ENCODE results near the gene LRSAM1. TPM values are rescaled to one million over a fixed set of nuclear protein-coding genes. Genes with fewer than 3 reads are reported as not detected.
A peak's percentile ranks its signal among the peaks of the same experiment; 100 is the strongest.

Gene LRSAM1
- total RNA-seq, 1 donor from 2014 or later: 6.7 TPM

DNA sequence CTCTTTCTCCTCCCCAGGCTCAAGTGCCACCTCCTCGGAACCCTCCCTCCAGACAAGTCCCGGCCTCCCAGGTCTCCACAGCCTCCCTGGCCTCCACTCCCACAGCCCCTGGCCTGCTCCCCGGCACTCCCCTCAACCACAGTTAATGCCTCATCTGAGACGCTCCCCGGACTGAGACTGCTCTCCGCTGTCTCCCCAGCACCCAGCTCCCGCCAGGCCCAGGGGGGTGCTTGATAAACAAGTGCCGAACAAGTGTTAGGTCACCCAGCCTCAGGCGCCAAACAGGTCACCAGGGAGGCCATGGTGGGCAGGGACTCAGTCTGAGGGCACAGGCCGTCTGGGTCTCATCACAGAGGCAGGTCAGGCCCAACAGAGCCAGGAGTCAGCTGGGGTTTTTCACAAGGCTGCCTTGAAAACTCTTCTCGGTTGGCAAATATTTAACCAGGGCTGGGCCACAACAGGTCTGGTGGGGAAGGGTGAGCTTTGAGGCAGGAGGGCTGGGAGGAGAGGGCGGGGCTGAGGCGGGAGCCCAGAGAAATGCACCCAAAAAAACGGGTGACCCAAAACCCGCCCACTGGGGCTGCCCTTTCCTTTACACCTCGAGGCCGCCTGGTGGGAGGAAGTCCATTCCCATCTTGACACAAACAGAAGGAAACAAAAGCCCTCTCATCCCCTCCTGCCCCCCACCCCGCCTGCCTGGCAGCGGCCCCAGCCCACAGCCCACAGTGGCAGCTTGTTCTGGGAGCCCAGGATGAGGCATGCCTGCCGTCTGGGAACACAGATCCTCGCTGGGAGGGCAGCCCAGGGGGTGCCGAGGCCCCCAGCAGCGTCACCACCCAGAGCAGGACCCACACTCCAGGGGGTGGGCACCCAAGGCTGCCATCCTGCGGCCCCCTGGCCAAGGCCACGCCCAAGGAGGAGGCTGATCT is 94.2 kb downstream of the LRSAM1 start:
- H3K9me3 ChIP-seq (ENCODE audit: low read depth): no peaks in the 10 kb centered on the region
- DNase-seq (ENCODE audit: low spot score): peak; percentile 42
- H3F3A ChIP-seq (ENCODE audit: low read depth): no peaks in the 10 kb centered on the region
- H3K27ac ChIP-seq: no peak overlapping the region
- H3K27me3 ChIP-seq: no peaks in the 10 kb centered on the region
- no peak overlapping the region for H2AFZ ChIP-seq (replicated peaks)
- no peaks in the 10 kb centered on the region for H3K36me3 ChIP-seq
- H4K20me1 ChIP-seq (ENCODE audit: low read depth): peaks cover 22% of the 10 kb centered on the region
- H3K4me3 ChIP-seq: no peak overlapping the region
- Mint-ChIP-seq H3K4me1 (peaks cover 24% of the 10 kb centered on the region), H3K9me3 (no peaks in the 10 kb centered on the region), H3K36me3 (no peaks in the 10 kb centered on the region), H3K27ac (peak overlapping the region; percentile 25), H3K27me3 (ENCODE audit: insufficient read depth, low read depth) (peaks cover 11% of the 10 kb centered on the region), H3K4me3 (no peak overlapping the region)
- H3K4me1 ChIP-seq: peaks cover 15% of the 10 kb centered on the region
- H3K79me2 ChIP-seq (ENCODE audit: low read depth): peaks cover 6% of the 10 kb centered on the region
- TF ChIP-seq EZH2 (IDR thresholded peaks at IDR 0.05) (no peak), EZH2phosphoT487 (IDR thresholded peaks at IDR 0.05) (no peak)
- TF ChIP-seq, protein P1, sequence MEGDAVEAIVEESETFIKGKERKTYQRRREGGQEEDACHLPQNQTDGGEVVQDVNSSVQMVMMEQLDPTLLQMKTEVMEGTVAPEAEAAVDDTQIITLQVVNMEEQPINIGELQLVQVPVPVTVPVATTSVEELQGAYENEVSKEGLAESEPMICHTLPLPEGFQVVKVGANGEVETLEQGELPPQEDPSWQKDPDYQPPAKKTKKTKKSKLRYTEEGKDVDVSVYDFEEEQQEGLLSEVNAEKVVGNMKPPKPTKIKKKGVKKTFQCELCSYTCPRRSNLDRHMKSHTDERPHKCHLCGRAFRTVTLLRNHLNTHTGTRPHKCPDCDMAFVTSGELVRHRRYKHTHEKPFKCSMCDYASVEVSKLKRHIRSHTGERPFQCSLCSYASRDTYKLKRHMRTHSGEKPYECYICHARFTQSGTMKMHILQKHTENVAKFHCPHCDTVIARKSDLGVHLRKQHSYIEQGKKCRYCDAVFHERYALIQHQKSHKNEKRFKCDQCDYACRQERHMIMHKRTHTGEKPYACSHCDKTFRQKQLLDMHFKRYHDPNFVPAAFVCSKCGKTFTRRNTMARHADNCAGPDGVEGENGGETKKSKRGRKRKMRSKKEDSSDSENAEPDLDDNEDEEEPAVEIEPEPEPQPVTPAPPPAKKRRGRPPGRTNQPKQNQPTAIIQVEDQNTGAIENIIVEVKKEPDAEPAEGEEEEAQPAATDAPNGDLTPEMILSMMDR (IDR thresholded peaks at IDR 0.05): no peak
- peak overlapping the region; percentile 55 for H3K4me2 ChIP-seq
- H3K9ac ChIP-seq: no peak overlapping the region

DNA sequence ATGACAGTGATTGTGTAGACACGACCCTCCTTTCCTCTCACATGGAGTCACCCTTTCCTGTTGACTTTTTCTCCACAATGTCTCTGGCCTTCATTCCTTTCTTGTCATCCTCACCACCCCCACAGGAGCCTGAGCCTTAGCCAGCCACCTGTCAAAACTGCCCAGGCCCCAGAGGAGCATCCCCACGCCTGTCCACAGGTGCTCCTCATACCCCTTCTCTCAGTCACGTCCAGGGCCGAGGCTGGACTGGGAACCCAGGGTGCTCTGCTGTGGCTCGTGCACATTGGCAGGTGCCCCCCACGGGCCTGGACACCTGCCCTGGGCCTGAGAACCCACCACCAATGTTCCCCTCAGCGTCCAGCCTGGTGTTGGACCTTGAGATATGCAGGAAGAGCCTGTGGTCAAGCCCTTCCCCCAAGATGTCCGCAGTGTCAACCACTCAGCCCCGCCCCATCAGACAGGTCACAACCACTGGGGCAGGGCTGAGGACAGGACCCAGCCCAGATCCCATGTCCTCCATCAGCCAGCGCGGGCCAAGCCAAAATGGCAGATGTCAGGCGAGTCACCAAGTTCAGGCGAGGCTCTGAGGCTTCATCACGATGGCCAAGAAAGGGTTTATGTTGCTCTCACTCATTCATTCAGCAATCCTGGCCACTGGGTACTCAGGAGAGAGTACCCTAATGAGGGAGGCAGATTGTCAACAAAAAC is 95.0 kb downstream of the LRSAM1 start:
- Histone ChIP-seq H3K79me2 (ENCODE audit: low read depth) (peaks cover 6% of the 10 kb centered on the region), H2AFZ (replicated peaks) (no peak overlapping the region), H3K4me3 (no peak overlapping the region), H3K4me2 (peak overlapping the region; percentile 55), H3K9ac (no peak overlapping the region), H3K9me3 (ENCODE audit: low read depth) (no peaks in the 10 kb centered on the region), H3K36me3 (no peaks in the 10 kb centered on the region), H3K27ac (no peak overlapping the region), H3F3A (ENCODE audit: low read depth) (no peaks in the 10 kb centered on the region), H4K20me1 (ENCODE audit: low read depth) (peaks cover 16% of the 10 kb centered on the region), H3K4me1 (peaks cover 15% of the 10 kb centered on the region), H3K27me3 (no peaks in the 10 kb centered on the region)
- Mint-ChIP-seq H3K36me3 (no peaks in the 10 kb centered on the region), H3K27ac (peak overlapping the region; percentile 92), H3K9me3 (no peaks in the 10 kb centered on the region), H3K4me1 (peaks cover 25% of the 10 kb centered on the region), H3K27me3 (ENCODE audit: insufficient read depth, low read depth) (peaks cover 11% of the 10 kb centered on the region), H3K4me3 (no peak overlapping the region)
- TF ChIP-seq EZH2phosphoT487 (IDR thresholded peaks at IDR 0.05): no peak
- TF ChIP-seq, protein P1 (IDR thresholded peaks at IDR 0.05): no peak
- TF ChIP-seq EZH2 (IDR thresholded peaks at IDR 0.05): no peak
- no peak for DNase-seq (ENCODE audit: low spot score)

DNA sequence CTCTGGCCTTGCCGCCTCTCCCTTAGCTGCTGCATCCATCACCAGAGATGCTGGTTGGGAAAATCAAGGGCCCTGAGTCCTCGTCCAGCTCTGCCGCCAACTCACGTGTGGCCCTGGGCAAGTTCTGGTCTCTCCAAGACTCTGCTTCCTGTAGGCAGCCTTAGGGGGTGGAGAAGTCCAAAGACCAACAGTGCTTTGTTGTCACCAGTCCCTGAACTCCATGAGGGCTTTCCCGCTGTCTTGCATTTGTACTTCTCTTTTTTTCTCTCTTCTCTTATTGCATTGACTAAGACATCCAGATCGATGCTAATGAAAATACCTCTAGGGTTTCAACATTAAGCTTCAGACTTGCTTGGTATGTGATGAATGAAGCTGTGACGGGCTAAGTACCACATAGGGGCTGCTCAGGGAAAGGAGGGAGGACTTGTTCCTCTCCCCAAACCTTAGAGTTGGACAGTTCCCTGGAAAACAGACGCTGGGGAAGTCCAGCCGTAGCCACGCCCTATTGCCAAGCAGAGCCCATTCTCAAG is 97.1 kb downstream of the LRSAM1 start:
- H3F3A ChIP-seq (ENCODE audit: low read depth): no peaks in the 10 kb centered on the region
- no peak overlapping the region for H3K27ac Mint-ChIP-seq
- H3K27ac ChIP-seq: no peak overlapping the region
- TF ChIP-seq, protein P1 (IDR thresholded peaks at IDR 0.05): no peak
- no peak for TF ChIP-seq EZH2 (IDR thresholded peaks at IDR 0.05)
- TF ChIP-seq EZH2phosphoT487 (IDR thresholded peaks at IDR 0.05): no peak
- no peak overlapping the region for H3K9ac ChIP-seq
- H3K27me3 Mint-ChIP-seq (ENCODE audit: insufficient read depth, low read depth): peaks cover 10% of the 10 kb centered on the region
- H3K4me3 ChIP-seq: no peak overlapping the region
- H3K79me2 ChIP-seq (ENCODE audit: low read depth): peaks cover 6% of the 10 kb centered on the region
- no peaks in the 10 kb centered on the region for H3K36me3 ChIP-seq
- no peak overlapping the region for H2AFZ ChIP-seq (replicated peaks)
- peaks cover 16% of the 10 kb centered on the region for H4K20me1 ChIP-seq (ENCODE audit: low read depth)
- no peaks in the 10 kb centered on the region for H3K9me3 Mint-ChIP-seq
- no peaks in the 10 kb centered on the region for H3K9me3 ChIP-seq (ENCODE audit: low read depth)
- peaks cover 15% of the 10 kb centered on the region for H3K4me1 ChIP-seq
- no peak overlapping the region for H3K4me3 Mint-ChIP-seq
- peaks cover 20% of the 10 kb centered on the region for H3K4me1 Mint-ChIP-seq
- no peaks in the 10 kb centered on the region for H3K27me3 ChIP-seq
- H3K36me3 Mint-ChIP-seq: no peaks in the 10 kb centered on the region
- no peak for DNase-seq (ENCODE audit: low spot score)
- no peak overlapping the region for H3K4me2 ChIP-seq
